ENCODE results near the gene OPRM1.

Gene OPRM1

DNA sequence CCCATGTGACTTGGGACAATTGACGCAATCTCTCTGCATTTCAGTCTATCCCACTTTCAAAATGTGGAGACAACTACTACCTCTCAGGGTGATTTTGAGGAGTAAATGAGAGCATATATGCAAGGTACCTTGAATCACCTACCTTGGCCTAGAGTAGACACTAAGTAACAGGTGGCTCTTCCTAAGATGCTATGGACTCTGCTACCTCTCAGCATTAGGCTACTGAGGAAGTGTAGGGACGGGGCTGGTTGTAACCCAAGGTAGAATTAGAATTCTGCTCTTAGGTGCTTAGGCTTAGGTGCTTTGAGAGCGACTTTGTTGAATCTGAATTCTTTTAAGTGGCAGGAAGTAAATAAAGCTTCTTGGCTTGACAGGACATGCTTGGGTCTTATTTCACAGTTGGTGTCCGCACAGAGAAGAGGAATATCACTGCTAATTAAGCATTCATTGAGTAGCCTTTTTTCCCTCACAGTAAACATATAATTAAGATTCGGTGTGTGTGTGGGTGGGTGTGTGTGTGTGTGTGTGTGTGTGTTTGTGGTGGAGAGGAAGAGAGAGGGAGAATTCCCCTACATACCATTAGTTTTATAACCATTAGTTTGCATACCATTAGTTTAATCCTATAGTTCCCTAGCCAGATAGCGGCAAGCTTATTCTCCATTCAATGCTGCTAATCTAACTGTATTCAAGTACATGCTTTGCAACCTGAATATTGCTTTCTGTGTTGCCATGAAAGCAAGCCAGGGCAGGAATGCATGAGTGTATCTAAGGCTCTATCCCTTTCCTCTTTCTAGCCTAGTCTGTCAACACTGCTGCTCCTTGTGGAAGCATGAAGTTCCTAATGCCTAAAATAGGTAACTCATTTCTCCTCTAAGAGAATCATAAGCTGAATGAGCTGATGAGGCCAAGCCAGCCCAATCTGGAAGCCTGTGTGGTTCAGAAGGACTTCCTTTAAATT, 205.0 kb downstream of the OPRM1 start:
- peak; percentile 39 for DNase-seq

DNA sequence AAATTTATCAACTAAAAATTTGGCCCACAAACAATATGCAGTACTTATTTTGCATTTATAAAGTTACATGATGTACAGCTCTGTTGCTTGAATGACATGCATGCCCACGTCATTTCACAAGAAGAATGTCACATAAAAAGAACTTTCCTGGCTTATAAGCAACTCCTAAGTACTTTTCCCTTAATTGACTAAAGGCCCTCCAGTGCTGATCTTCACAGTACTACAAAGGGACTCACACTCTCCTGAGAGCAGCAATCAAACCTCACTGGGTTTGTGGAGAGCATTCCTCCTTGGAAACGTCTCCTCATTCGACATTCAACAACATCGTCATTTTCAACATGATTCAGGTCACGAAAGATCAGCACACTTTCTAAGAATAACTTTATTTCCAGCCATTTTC, 206.5 kb downstream of the OPRM1 start:
- no peak for DNase-seq

DNA sequence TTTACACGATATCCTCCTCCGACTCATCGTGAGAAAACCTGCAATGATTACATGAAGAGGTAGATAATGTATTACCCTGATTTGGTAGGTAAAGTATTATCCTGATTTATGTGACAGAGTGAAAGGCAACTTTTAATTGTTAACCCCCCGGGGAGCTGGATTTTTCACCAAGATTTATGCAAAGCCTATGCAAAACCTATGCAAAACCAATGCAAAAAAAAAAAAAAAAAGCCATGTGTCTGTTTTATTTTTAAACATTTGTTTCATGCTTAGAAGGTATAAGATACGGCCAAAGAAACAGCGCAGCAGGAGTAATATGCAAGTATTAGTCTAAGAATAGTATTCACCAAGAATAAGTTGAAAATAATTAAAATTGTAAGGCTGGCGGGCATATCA, 207.7 kb downstream of the OPRM1 start:
- DNase-seq = no peak

DNA sequence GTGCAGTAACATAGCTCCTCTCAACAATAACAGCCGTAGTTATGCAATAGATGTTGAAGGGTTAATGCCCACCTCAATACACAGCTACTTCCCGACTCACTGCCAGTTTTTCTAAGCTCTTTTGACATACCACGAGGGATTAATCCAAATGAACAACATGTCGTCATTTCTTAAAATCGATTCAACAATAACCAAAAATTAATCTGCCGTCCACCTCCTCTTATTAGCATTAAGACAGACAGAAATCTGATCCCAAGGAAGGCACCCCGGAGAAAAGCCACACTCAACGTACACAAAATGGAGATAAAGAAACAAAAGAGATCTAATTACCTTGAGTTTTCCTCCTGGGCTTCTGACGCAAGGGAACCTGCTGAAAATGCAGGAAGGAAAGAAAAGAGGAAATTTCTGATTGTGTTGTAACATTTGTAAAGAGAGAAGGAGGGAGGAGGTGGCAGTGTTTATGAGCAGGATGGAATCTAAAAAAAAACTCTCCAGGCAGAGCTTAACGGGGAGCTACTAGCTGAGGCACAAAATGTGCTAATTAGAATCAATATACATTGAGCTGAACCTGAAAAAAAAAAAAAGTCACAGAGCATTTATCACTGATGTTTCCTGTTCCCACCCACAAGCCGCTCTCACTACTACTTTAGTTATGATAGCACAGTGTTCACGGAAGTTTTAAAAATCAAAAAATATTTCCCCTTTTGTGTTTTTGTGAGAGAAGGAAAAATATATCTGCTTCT, 208.2 kb downstream of the OPRM1 start:
- peak; percentile 1 for DNase-seq

DNA sequence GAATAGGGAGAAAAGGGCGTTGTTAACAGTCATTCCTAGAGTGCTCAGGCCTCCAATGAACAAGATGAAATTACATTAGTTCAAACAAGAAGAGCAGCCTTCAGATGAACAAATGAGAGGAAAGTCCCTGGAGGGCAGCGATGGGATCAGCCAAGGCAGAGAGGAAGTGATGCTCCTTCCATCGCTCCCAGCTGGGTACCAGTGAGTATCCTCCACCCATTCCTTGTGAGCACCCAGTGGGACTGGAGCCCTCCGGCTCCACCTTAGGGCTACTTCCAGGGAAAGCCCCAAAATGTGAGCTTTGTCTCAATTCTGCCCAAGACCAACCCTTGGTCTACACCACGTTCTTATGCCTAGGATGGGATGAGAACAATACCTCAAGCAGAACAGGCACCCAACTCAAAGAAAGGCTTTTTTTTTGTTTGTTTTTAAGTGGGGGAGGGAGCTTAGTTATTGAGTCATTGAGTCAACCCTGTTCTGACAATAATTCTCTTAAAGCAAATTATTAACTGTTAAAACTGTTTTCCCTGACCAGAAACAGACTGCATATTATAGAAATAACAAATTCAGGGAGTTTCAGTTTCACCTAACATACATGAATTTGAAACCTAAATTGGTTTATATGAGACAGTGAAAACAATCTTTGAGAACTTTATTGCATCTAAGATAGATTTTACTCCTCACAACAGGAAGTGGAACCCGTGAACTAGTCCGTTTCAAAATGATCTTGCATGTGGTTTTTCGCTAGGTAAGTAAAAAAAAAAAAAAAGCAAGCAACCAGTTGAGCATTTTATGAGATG, 210.7 kb downstream of the OPRM1 start:
- DNase-seq = no peak

DNA sequence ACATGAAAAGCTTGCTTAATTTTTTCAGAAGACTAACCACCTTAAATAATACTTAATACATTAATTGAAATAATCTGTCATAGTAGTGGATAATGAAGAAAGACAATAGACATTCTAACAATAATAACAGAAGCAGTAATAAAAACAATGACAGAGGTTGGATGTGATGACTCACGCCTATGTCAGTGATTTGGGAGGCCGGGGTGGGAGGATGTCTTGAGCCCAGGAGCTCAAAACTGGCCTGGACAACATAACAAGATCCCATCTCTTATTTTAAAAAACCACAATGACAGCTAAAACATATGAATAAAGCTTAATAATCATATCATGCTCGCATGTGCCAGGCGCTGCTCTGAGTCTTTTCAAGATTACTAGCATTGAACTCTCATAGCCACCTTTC, 212.1 kb downstream of the OPRM1 start:
- DNase-seq = no peak

DNA sequence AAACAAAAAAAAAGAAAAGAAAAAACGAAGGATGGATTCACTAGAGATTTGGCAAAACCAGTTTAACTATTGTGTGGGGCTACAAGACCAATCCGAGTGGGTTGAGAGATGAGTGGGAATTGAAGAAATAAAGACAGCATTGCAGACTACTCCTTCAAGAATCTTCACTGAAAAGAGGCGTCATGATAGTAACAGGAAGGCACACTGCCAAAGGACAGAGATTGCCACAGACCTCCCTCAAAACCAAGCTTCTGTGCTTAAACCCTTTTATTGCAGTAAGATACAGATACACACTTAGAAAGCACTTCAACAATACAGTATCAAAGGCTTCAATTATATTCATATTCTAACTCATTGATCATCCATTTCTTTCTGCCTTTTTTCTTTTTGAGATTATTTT, 213.6 kb downstream of the OPRM1 start:
- no peak for DNase-seq

DNA sequence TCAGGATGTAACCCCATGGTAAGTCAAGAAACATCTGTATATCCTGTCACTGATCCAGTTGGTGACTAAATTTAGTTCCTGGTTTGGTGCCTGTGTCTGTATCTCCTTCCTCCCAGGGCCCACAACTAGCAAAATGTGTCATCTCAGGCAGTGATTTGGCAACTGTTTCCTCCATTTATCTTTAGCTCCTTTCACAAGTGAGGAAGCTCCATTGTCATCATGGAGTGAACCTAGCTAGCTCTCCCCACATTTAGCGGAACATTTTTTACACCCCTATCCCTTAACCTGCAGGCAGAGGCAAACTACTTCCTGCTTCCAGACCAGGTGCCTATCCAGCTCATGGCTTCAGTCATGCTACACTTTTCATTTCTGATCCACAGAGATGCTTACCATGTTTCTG, 218.0 kb downstream of the OPRM1 start:
- no peak for DNase-seq

DNA sequence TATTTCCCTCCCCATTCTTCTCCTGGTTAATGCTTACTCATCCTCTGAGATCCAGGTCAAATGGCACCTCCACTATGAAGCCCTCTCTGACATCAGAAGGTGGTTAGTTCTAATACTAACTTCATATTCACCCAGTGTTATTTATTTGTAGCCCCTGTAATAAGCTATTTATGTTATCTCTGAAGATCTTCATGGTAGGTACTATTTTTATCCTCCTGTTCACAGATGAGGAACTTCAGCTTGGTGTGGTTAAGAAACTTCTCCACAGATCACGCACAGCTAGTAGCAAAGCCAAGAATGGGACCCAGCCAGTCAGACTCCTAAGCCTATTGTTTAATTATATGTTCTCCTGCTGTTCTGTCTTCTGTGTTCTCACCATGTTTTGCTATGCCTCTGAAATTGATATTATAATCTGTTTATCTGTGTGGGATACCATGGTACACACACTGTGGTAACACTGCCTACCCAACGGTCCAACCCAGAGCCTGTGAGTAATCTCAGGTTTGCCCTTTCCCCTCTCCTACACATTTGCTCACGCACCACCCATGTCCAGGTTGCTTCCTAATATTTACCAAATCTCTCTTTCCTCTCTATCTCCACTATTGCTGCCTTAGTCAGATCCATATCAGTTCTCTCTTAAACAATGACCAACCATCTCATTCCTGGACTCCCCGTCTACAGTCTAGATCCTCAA, 219.2 kb downstream of the OPRM1 start:
- no peak for DNase-seq

DNA sequence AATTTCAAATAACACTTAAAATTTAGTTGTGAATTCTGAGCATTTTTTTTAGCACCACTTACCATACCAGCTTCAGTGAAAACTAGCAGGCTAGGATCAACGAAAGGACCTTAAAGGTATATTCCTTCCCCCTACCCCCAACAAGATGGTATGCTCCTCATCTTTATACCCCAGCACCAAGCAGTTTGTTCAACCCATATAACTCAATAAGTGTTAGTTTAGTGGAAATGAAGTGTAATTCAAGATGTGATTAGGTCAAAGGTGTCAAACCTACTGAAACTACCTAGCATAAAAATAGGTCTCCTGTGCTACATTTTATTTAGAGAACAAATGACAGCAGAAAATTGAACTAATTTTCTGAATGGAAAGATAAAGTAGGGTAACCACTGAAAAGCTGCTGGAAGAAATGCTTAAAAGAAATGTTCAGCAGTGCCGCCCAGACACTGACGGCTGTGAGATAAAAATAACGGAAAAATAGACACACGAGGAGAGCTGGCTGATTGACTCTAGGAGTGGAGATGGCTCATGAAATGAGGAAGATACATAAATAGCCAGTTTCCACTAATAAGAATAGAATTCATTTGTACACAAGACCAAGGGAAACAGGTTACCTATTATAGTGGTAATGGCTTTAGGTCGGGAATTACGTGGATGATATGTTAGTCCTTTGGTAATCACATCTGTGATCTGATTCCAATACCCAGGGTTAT, 222.8 kb downstream of the OPRM1 start:
- no peak for DNase-seq

DNA sequence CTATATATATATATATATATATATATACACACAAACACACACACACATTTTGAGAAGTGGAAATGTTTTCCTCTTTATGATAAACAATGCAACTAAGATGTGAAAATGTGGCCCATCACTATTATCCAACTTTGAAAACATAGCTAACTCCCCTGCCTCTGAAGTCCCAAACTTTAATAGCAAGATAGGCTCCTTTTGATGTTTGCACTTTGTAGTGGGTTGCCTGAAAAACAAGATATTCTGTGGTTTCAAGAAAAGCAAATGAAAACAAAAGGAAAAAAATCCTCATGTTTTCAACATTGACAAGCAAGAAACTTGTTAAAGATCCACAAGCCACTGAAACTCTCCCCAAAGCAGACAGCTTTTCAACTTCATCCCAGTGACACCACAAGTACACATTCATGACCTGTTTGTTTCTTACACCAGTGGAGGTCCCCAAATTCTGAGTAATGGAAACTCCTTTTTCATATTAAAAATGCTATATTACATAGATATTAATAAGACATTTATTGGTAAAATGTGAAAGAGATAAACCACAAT, 227.6 kb downstream of the OPRM1 start:
- no peak for DNase-seq

DNA sequence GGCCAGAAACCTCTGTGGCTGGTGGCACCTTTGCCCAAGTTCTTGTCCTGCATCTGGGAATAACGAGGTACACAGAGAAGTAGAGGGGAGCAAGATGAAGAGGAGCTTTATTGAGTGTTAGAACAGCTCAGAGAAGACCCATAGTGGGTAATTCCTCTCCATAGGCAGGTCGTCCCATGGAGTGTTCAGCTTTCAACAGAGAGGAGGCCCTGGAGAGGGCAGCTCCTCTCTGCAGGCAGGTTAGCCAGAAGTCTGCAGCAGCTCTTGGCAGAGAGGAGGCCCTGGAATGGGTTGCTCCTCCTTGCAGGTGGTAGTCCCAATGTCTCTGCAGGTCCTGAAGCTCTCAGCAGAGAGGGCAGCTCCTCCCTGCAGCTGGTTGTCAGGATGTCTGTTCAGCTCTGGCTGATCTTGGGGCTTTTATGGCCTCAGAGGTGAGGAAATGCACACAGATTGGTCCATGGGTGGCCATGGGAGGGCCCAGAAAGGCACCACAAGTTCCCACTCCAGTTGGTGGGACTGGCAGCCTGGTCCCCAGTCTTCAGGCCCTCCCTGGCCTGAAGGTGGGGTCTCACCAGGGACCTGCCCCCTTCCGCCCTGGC, 228.6 kb downstream of the OPRM1 start:
- no peak for DNase-seq

DNA sequence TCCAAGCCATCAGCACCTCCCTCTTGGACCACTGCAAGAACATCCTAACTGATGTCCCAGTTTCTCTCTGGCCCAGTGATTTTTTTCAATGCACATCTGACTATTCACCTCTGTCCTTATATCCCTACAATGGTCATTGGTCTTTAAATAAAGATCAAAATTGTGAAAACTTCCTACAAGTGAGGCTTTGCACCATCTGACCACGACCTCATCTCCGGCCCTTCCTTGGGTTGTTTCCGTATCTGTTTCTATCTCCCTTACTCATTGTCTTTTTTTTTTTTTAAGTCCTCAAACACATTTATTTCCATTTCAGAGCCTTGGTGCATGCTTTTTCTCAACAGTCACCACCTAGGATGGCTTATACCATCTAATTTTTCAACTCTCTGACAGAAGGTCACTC, 229.4 kb downstream of the OPRM1 start:
- DNase-seq = no peak

DNA sequence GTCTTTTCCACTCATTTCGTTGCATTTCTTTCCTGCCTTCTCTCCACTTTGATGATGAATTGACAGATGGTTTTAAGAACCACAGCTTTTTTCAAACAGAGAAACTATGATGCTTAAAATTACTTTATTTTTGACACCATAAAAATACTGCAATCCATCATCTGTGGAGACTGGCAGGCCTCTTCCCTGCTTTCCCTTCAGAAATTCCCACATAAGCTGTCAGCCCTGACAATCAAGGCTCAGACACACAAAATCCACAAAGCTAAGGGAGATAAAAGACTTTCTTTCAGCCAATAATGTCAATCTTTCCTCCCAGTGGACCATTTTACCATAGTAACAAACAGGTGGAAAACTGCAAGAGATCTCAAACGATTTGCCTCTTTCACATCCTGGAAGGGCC, 235.1 kb downstream of the OPRM1 start:
- no peak for DNase-seq

DNA sequence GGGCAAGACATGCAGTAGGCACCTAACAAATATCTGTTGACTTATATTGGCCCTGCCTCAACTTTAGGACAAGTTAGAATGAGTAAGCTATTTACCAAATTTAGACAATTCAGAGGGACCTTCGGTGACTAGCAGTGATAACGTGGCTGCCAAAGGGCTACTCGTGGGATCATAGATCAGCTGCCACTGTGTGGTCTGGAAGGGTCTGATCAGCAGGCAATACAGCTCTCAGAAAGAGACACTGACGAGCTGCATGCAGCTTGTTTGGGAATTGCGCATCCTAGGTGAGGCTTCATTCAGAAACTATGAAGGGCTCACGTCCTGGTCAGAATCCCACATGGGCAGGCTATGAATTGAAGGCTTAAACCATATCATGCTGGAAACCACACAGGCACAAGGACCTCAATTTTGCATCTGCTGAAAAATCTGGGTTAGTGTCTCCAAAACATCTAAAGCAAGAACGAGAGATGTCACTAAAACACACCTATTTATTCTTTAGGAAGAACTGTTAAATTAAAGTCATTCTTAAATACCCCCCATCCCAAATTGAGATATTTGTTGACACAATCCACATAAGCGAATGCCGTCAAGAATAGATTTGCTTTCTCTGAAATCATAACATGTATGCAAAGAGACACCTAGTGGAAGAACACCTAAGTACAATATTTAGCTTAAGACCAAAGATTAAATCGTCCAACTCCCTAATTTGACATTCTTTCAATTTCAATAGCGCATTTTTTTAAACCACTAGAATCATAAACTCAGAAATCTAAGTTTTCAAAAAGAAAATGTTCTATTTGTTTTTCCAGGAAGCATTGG, 238.0 kb downstream of the OPRM1 start:
- peak; percentile 52 for DNase-seq

DNA sequence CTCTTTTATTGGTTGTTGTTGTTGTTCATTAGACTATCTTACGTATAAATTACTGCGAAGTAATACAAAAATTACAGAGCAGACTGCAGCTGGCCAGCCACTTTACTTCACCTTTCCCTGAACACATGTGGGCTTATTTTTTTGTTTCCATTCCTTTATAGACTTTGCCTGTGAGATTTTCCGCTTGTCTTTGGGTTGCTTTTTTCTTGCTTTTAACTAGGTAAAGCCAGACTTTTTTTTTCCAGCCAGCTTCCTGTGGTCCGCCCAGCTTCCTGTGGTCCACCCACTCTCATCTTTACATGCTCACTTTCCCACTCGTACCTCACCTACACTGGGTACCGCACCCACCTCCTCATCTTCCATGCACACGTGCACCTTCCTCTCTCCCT, 238.6 kb downstream of the OPRM1 start:
- no peak for DNase-seq

DNA sequence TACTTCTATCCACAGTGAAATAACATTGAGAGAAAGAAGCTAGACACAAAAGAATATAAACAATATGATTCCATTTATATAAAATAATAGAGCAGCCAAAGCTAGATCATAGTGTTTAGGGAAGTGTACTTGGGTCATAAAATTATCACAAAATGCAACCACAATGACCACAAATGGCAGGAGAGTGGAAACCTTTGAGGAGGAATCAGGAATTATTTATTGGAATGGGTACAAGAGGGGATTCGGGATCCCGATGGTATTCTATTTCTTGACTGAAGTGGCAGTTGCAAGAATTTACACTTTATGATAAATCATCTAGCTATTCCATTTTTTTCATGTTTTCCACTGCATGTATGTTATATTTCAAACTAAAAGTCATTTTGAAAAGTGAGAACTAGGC, 241.5 kb downstream of the OPRM1 start:
- no peak for DNase-seq

DNA sequence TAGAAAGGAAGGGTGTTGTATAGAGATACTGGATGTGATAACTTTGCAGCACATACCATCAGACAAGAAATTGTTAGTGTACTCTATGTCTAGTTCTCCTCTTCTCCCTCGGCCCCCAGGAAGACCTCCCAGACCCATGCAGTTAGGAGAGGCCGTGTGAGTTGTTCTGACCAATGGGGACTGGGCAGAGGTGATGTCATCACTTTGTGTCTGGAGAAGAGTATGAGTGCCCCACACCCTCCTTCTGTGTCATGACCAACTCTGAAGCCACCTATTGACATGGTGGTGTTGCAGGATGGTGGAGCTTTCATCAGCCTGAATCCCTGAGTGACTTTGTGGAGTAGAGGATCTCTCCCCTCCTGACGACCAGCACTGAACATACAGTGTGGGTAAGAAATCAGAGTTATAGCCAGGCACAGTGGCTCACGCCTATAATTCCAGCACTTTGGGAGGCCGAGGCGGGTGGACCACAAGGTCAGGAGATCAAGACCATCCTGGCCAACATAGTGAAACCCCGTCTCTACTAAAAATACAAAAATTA, 245.3 kb downstream of the OPRM1 start:
- no peak for DNase-seq

DNA sequence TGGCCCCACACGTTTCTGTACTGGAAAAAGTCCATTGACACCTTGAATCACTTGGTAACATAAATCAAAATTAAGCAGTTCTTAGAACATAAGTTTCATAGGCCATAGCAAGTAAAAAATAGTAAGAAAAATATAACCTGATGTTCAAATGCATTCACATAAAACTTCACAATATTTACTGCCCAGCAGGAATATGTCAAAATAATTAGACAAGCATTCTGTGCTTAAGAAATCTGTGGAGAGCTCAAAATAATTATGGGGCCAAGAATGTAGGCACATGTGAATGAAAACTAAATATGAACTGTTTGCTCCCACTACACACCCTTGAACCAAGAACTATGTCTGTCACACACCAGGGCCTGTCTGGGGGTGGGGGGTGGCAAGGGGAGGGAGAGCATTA, 246.8 kb downstream of the OPRM1 start:
- DNase-seq = no peak

DNA sequence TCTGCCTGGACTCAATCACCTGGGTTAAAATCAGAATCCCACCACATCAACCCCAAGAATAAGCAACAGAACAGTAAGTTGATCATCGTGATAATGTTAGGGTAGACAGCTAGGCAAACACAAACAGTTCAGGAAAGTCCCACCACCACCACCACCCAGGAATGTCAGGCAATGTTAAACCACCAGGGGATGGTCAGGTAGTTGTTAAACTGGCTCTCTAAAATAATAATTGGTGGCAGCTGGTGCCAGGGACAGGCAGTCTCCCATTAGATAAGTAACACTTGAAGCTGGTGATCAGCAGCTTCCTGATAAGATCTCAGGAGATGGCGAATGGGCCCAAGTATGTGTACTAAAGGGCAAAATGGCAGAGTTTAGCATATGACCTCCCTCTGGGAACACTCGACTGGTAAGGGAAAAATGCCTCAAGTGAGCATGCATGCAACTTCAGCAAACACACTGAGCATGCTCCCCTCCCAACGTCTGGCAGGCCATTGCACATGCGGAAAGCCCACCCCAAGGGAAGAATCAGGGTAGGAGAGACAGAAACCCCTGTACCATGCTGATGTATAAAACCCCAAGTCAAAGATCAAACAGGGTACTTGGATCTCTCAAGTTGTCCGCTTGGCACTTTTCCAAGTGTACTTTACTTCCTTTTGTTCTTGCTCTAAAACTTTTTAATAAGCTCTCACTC, 250.9 kb downstream of the OPRM1 start:
- DNase-seq = no peak
